Subcutaneous abdominal adipose tissue (tissue), 5 donors: Measurements from ENCODE around the gene U2AF1.
"Not testable (repeated sequence)": the region's sequence is repeated elsewhere in the genome, so short reads cannot be mapped to it uniquely, and the experiment has no call there.

Experiments used
- H3K27ac ChIP-seq: one replicate; pipeline ENCODE4 v1.7.0; 2013; ENCODE audit warnings: low read depth, mild to moderate bottlenecking, inconsistent platforms, low read length, moderate library complexity
- H3K27me3 ChIP-seq, 5 donors: one replicate each; pipeline ENCODE4 v1.7.0; 2013; ENCODE audit warnings: low read length in 5 of 5, inconsistent platforms in 1 of 5; ENCODE audit not compliant: control insufficient read depth in 5 of 5, insufficient read depth in 4 of 5
- H3K36me3 ChIP-seq, 5 donors: one replicate each; pipeline ENCODE4 v1.7.0; 2013; ENCODE audit warnings: low read length in 5 of 5; ENCODE audit not compliant: control insufficient read depth in 5 of 5, insufficient read depth in 5 of 5
- H3K4me1 ChIP-seq, 5 donors: one replicate each; pipeline ENCODE4 v1.7.0; 2013; ENCODE audit warnings: low read length in 5 of 5, mild to moderate bottlenecking in 3 of 5, moderate library complexity in 1 of 5; ENCODE audit not compliant: control insufficient read depth in 5 of 5, insufficient read depth in 5 of 5
- H3K4me3 ChIP-seq, 5 donors: one replicate each; pipeline ENCODE4 v1.7.0; 2013; ENCODE audit warnings: low read length in 5 of 5, low read depth in 1 of 5
- H3K9ac ChIP-seq, 5 donors: one replicate each; pipeline ENCODE4 v1.7.0; 2013; ENCODE audit warnings: low read length in 5 of 5, mild to moderate bottlenecking in 4 of 5, moderate library complexity in 3 of 5
- H3K9me3 ChIP-seq, 5 donors: one replicate each; pipeline ENCODE4 v1.7.0; 2013; ENCODE audit warnings: low read length in 5 of 5; ENCODE audit not compliant: control insufficient read depth in 5 of 5
- donor health status: healthy.
- donor health status: healthy.
- donor health status: healthy.
- donor health status: healthy.
- donor health status: healthy.

The U2AF1 gene, protein sequence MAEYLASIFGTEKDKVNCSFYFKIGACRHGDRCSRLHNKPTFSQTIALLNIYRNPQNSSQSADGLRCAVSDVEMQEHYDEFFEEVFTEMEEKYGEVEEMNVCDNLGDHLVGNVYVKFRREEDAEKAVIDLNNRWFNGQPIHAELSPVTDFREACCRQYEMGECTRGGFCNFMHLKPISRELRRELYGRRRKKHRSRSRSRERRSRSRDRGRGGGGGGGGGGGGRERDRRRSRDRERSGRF

GRCh38 chr21:43106965-43107793 lies at the start of gene U2AF1:
Gene U2AF1, minus strand, starts transcription at chr21:43107570. Its CDS starts 76 bp downstream, at chr21:43107494.
- not testable (repeated sequence) for H3K36me3 ChIP-seq, H3K4me1 ChIP-seq, H3K9me3 ChIP-seq, H3K9ac ChIP-seq, H3K27ac ChIP-seq, H3K27me3 ChIP-seq
- peak within 1 kb of the TSS in 3 of 5 donors; percentile 48 to 65 (median 57) for H3K4me3 ChIP-seq

- H3K4me3 ChIP-seq, H3K27me3 ChIP-seq, H3K9ac ChIP-seq, H3K4me1 ChIP-seq, H3K9me3 ChIP-seq, H3K36me3 ChIP-seq, H3K27ac ChIP-seq: not testable (repeated sequence)
These were observed 46.2 kb upstream of the U2AF1 start for GRCh38 chr21:43153601-43154000.

DNA sequence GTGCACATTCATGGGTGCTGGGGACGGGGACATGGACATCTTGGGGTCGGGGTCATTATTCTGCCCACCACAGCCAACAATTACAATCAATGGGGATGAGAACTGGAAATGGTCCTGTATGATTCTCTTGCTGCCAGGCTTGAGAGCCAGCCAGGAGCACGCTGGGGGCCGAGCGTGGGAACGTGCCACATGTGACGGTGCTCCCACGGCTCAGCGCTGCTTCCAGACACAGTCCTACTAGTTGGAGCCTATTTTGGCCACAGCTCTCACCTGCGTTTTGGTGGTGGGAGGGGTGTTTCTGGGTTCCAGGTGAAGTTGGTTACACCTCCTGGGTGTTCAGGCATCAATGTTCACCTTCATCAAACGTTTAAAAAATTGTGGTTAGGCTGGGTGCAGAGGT lies 42.0 kb upstream of the U2AF1 start:
- not testable (repeated sequence) for H3K4me3 ChIP-seq, H3K9ac ChIP-seq, H3K27me3 ChIP-seq, H3K9me3 ChIP-seq, H3K4me1 ChIP-seq, H3K27ac ChIP-seq, H3K36me3 ChIP-seq

GRCh38 chr21:43147999-43148398 lies 40.6 kb upstream of the U2AF1 start:
- H3K4me1 ChIP-seq, H3K27me3 ChIP-seq, H3K9ac ChIP-seq, H3K36me3 ChIP-seq, H3K27ac ChIP-seq, H3K4me3 ChIP-seq, H3K9me3 ChIP-seq: not testable (repeated sequence)

GRCh38 chr21:43146637-43147036 lies 39.3 kb upstream of the U2AF1 start:
- not testable (repeated sequence) for H3K9ac ChIP-seq, H3K4me3 ChIP-seq, H3K36me3 ChIP-seq, H3K9me3 ChIP-seq, H3K27me3 ChIP-seq, H3K4me1 ChIP-seq, H3K27ac ChIP-seq

DNA sequence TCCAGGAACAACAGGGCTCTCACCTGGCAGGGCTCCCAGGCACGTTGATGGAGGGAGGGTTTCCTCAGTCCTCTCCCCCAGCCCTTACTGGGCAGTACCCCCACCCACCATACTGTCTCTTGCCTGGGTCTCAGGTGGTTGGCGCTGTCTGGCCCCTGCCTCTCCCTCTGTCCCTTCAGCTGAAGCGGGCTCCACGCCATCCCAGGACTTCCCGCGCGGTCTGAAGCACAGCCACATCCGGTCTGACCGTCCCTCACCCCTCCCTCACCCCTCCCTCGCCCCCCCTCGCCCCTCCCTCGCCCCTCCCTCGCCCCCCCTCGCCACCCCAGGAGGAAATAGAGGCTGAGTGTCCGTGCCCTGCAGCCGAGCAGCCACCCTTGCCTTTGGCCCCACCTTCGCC lies 34.0 kb upstream of the U2AF1 start:
- H3K9ac ChIP-seq, H3K27me3 ChIP-seq, H3K36me3 ChIP-seq: not testable (repeated sequence)

GRCh38 chr21:43138944-43139343 lies 31.6 kb upstream of the U2AF1 start:
- not testable (repeated sequence) for H3K36me3 ChIP-seq

More for the DNA sequence above, 34.0 kb upstream of the U2AF1 start:
- H3K4me1 ChIP-seq, H3K27ac ChIP-seq, H3K9me3 ChIP-seq, H3K4me3 ChIP-seq: not testable (repeated sequence)

GRCh38 chr21:43134520-43134919 lies 27.1 kb upstream of the U2AF1 start:
- H3K27me3 ChIP-seq, H3K36me3 ChIP-seq, H3K4me3 ChIP-seq, H3K9me3 ChIP-seq, H3K27ac ChIP-seq, H3K4me1 ChIP-seq, H3K9ac ChIP-seq: not testable (repeated sequence)

More at GRCh38 chr21:43138944-43139343, 31.6 kb upstream of the U2AF1 start:
- H3K4me1 ChIP-seq, H3K9ac ChIP-seq, H3K27me3 ChIP-seq, H3K9me3 ChIP-seq, H3K4me3 ChIP-seq, H3K27ac ChIP-seq: not testable (repeated sequence)

DNA sequence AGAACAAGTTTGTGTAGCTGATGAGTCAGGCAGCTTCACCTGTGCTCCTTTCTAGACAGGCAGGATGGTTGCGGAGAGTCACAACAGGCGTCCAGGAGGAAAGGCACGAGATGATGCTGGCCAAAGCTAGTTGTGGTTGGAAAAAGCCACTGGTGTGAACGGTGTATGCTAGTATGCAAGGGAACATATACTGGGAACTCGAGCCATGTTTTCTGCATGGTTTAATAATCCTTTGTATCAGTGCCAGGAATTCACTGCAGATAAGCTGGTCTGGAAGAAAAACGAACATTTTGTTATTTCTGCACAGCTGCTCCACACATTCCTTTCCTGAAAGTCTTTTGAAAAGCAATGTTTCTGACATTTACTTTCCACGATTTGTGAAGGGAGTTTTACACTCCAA lies 22.7 kb upstream of the U2AF1 start:
- H3K9me3 ChIP-seq, H3K9ac ChIP-seq, H3K4me3 ChIP-seq, H3K27ac ChIP-seq, H3K4me1 ChIP-seq, H3K27me3 ChIP-seq, H3K36me3 ChIP-seq: not testable (repeated sequence)

GRCh38 chr21:43115956-43116355 lies 8.6 kb upstream of the U2AF1 start:
- not testable (repeated sequence) for H3K36me3 ChIP-seq, H3K4me3 ChIP-seq, H3K9ac ChIP-seq, H3K27ac ChIP-seq, H3K27me3 ChIP-seq, H3K9me3 ChIP-seq, H3K4me1 ChIP-seq
